GM04504 (cell line): Measurements from ENCODE around the gene ARSB.
"Not testable (repeated sequence)": the region's sequence is repeated elsewhere in the genome, so short reads cannot be mapped to it uniquely, and the experiment has no call there.

Experiments used
- DNase-seq: peaks from one replicate; pipeline ENCODE4 v3.0.0-alpha.2; 2012; ENCODE audit warnings: low read depth

ARSB gene

DNA sequence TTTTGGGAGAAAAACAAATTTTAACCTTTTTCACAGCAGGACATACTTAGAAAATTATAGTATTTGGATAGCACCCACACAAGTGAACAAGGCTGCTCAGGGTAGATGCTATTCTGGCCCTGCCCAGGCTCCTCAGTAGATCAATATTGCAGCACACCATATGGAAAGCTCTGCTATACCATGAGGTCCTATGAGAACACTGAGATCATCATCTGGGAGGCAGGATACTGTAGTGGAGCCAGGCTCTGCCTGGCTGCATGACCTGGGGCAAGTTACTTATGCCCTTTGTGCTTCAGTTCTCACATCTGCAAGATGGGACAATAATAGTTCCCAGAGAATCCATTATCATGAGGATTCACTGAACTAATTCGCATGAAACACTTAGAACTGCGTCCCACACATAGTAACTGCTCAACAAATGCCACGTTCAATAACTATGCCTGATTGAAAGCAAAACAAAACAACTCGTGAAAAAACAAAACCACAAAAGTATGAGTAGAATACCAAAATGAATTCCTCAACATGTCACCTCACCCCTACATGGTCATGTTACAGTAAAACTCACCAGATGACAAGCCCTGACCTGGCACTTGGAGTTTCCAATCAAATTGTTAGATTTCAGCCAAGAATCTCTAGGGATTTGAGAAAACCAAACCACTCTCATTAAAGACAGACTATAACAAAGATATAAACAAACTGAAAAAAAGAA is 31.9 kb downstream of the ARSB start:
- DNase-seq, result no peak

GRCh38 chr5:78930721-78931120 is 54.4 kb downstream of the ARSB start:
- DNase-seq, result no peak

- no peak for DNase-seq
Measured at GRCh38 chr5:78929833-78930232, 55.3 kb downstream of the ARSB start.

DNA sequence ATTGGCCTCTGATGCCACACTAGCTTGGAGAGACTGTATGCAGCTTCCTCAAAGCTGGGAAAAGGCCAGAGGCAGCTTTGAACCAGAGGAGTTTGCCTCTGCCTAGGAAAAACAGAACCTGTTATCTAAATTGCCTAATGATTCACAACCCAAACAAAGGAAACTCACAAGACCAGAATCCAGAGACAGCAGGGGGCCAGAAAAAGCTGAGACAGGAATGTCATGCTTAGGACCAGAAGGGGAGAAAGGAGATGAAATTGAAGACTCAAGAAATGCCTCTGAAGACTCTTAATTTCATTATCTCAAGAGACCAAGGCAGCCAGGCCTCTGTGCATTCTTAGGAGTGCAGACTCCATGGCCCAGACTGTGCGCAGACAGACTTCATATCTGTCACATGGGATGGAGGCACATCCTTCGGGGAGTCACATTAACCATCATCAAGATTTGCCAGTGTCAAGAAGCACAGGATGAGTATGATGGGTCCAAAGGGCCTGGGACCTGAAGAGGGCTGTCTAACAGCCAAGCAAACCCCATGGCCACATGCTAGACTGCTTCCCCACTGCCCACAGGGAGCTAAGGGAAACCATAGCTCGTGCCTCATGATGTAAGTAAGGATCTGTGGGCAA is 57.3 kb downstream of the ARSB start:
- DNase-seq, result no peak

DNA sequence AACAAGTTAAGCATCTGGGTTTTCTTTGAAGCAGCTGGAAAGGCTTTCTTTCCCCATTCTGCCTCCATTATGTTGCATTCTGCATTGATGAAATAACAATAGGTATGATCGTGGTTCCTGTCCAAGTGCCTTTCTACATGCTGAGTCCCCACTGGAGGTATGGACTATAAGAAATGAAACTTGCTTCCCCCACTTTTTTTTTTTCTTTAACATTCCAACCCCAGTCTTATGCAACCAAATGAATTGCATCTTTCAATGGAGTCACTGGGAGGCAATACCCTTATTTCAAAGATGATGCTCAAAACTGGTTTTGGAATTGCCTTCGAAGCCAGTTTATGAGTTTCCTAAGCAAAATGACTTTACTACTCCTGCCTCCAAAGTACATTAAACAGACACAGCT is 58.9 kb downstream of the ARSB start:
- no peak for DNase-seq

- DNase-seq, result no peak
Measured at GRCh38 chr5:78925129-78925876, 59.8 kb downstream of the ARSB start.

DNA sequence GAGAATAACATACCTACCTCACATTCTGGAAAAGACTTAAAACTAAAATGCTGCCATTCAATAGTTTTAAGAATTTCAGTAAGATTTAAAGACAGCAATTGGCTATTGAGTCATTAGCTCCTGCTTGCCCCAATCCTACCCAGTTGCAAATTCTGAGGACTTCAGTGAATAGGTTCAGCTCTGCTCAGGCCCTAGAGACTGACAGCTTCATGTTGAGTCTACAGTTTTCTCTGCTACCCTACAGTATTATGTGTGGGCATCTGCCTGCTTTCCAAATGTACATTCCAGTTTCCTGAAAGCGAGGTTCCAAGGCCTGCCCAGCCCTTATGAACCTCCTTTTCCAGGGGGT is 61.5 kb downstream of the ARSB start:
- no peak for DNase-seq

- DNase-seq, result no peak
Measured at GRCh38 chr5:78922879-78923621, 62.1 kb downstream of the ARSB start.

- no peak for DNase-seq
Measured at GRCh38 chr5:78920604-78921003, 64.5 kb downstream of the ARSB start.

DNA sequence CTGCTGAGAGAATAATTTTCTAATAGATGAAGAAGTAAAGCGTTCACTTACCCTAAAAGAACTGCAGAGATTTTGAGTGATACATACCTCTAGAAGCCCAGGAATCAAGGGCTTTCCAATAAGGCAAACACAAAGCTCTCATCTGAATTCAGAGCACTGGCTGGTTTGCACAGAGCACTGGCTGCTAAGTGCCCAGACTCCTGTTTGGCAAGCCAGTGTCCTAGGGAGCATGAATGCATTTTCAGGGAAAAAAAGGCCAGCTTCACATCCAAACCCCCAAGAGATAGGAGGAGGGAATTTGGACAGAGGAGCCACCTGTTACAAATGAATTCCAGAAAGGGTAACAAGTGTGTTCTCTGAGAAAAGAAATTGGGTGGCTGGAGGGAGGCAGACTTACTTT is 65.3 kb downstream of the ARSB start:
- no peak for DNase-seq

DNA sequence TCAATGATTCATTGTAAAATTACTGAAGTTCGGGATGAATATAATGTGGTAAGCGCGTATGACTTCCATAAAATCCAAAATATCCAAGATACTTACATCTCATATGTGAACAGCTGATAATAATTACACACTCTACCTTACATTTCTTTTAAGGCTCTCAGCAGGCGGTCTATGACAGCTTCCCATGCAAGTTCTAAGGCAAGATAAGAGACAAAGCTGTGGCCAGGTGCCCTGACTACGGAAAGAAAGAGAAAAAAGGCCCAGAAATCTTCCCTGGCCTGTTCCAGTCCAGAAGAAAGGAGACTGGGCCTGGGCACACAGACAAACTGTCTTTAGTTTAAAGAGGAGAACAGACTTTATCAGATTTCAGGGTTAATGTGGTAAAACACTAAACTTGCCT is 69.1 kb downstream of the ARSB start:
- DNase-seq, result no peak

GRCh38 chr5:78915170-78915569 is 69.9 kb downstream of the ARSB start:
- DNase-seq, result no peak

DNA sequence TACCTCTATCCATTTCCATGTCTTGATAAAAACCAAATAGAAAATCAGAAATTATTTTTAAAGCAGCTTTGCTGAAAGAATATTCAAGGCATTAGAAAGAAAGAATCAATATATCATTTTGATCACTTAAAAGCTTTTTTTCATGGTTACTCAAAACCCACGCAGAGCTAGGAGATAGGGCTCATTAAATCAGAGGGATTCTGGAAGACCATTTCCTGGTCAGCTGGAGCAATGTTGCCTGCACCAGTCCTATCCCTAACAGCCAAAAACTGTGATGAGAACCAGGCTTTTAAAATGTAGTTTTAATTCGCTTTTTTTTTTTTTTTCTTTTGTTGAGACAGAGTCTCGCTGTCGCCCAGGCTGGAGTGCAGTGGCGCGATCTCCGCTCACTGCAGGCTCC is 72.3 kb downstream of the ARSB start:
- DNase-seq, result no peak

DNA sequence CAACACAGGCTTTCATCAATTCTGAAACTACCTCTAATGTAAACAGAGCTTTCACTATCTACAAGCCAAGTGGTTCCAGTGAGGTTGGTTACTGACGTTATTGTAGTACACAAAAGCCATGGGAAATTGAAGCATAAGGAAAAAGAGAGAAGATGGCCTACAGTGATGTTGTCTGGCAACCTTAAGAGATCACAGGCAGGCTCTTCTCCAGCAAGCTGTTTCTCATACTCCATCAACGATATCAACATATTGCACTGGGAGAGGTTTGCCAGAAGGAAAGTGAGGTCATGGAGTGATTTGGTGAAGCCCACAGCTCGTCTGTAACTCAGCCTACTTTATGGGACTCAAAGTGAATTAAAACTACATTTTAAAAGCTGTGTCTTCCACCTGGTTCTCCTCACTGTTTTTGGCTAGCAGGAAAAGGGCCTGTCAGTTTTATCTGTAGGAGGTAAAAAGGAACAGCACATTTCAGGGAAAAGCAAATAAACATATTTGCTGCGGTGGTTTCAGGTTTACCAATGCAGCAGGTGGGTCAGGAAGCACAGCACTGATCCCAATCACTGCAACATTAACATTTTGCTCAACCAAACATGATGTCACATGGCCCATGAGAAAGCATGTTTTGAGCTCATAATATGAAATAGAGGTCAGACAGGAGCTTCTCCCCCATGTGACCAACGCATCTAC is 72.9 kb downstream of the ARSB start:
- no peak for DNase-seq

GRCh38 chr5:78909224-78909983 is 75.7 kb downstream of the ARSB start:
- DNase-seq, result not testable (repeated sequence)

GRCh38 chr5:78908173-78909061 is 76.7 kb downstream of the ARSB start:
- peak; percentile 46 for DNase-seq

DNA sequence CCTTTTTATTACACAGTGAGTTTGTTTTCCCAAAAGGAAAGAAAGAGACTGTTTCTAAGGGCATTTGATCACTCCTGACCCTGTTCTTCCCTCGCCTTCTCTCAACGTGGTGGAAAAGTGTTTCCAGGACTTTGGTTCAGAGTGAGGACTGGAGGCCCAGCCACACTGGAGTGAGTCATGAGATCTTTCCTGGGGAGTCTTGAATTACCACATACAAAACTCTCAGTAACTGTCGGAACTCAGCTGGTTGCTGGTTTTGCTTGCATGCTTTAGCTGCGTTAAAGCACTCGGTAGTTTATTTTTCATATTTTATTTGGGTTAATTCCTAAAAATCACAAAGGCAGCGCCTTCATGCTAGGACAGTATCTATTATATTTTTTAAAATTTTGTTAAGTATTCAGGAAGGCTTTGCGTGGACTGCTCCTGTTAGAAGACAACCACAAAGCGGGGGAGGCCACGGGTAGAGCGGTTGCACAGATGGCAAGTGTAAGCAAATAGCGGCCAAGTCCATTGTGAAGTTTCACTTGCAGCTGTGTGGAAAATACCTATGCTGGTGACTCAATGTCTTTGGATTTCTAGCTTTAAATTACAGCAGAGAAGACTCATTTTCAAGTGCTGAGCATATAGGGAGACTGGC is 77.7 kb downstream of the ARSB start:
- peak; percentile 71 for DNase-seq

- no peak for DNase-seq
Measured at GRCh38 chr5:78905084-78905938, 79.8 kb downstream of the ARSB start.

- no peak for DNase-seq
Measured at GRCh38 chr5:78903861-78904260, 81.2 kb downstream of the ARSB start.
